ENCODE data around the gene ZNRD2. TPM values are rescaled to one million over a fixed set of nuclear protein-coding genes. Genes with fewer than 3 reads are reported as not detected.

ZNRD2 gene
- total and polyA plus RNA-seq, 10 of the 15 experiments (the other 5 are each of a cell fraction or from before 2014, with no cell fraction given) = 7.9 to 111 (median 55.4) TPM

DNA sequence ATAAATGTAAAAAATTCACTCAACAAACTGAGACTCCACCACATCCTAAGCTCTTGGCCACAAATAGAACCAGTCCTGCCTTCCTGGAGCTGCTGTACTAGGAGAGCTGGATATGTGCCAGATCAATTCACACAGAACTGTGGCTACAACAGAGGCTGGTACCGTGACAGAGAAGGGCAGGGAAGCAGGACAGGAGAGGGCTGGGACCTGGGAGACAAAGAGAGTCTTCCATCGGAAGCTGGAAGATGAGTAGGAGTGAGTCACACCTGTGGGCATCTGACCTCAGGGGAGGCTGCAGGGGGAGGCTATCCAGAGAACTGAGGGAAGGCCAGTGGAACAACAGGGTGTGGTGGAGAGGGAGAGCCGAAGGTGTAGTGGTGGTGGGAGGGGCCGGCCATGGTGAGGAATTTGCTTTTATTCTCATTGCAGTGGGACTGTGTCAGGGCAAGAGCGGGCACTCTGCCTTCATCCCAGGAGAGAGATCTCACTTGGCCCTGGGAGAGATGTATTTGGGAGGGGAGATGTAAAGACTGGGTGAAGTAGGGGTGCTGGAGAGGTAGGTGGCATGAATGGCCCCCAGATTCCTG lies 10.2 kb upstream of the ZNRD2 start:
- DNase-seq (ENCODE audit: low read depth, low spot score) = no peak
- intact Hi-C loops (cut with micrococcal nuclease; ENCODE audit: unreplicated experiment) (no loop called here), in situ Hi-C loops (cut with MboI) (no loop called here)
- no peaks in the 10 kb centered on the region for H3K36me3 ChIP-seq (ENCODE audit: control insufficient read depth in 2 of 2, insufficient read depth in 2 of 2, low read length in 1 of 2)
- no peaks in the 10 kb centered on the region for H3K79me2 ChIP-seq (ENCODE audit: control insufficient read depth, insufficient read depth, low read length)
- no peak overlapping the region for H2AFZ ChIP-seq (ENCODE audit: control insufficient read depth, low read depth, low read length)
- no peak overlapping the region for H3K4me2 ChIP-seq (ENCODE audit: control insufficient read depth, insufficient read depth)
- no peaks in the 10 kb centered on the region for H3K9me3 ChIP-seq (replicated peaks; ENCODE audit: control insufficient read depth, insufficient read depth, low read length)
- no TSS peak for BruUV-seq (replicated peaks)
- ChIA-PET SMC1A (ENCODE audit: uncharacterized antibody, unreplicated experiment) (interaction anchor here (0.7 kb wide), 1 partner anchor 227 kb away, joined by 3 read pairs; the partner anchor contains the start of gene DPF2), CTCF (interaction anchor here (0.7 to 2.0 kb wide), 4 partner anchors 15 to 34 kb away, joined by 3 to 6 read pairs (median 4); no protein-coding TSS in a partner anchor), POLR2A (interaction anchor here (0.5 to 1.1 kb wide), 4 partner anchors 11 to 47 kb away, joined by 3 to 4 read pairs (median 3); partner anchors contain the start of gene ZNRD2), RAD21 (ENCODE audit: unreplicated experiment) (no interaction called here)
- no peak overlapping the region for H3K27ac ChIP-seq (ENCODE audit: control insufficient read depth, insufficient read depth)
- H4K20me1 ChIP-seq (ENCODE audit: control insufficient read depth, insufficient read depth) = no peaks in the 10 kb centered on the region
- no peak for FAIRE-seq
- no peak overlapping the region for H3K4me3 ChIP-seq
- WGBS (ENCODE audit: insufficient coverage, insufficient replicate concordance, low lambda C conversion rate, missing lambda C conversion rate) = 48% methylated on average over 5 of the region's 5 CpGs
- no peaks in the 10 kb centered on the region for H3K4me1 ChIP-seq (ENCODE audit: control insufficient read depth, insufficient read depth, low read length)
- ATAC-seq = no peak
- H3K27me3 ChIP-seq (replicated peaks in 1 of 2; ENCODE audit: control insufficient read depth in 2 of 2, insufficient read depth in 2 of 2, low read length in 1 of 2) = no peaks in the 10 kb centered on the region; a peak in 2 of 4 replicates
- H3K9ac ChIP-seq (ENCODE audit: control insufficient read depth, insufficient read depth, low read length) = no peak overlapping the region
- TF ChIP-seq TCF12 (IDR thresholded peaks at IDR 0.05; ENCODE audit: low read depth, low read length) (no peak), STAT1 (conservative IDR thresholded peaks at IDR 0.05) (no peak), SRF (IDR thresholded peaks at IDR 0.05; ENCODE audit: low read depth in 2 of 2, low read length in 2 of 2) (no peak), LARP7 (IDR thresholded peaks at IDR 0.05) (no peak), SREBF1 (IDR thresholded peaks at IDR 0.05; ENCODE audit: low read length) (no peak), CHD1 (IDR thresholded peaks at IDR 0.05; ENCODE audit: low read depth, low read length) (no peak), POLR2A (IDR thresholded peaks at IDR 0.05; ENCODE audit: low read depth, low read length) (no peak), BRCA1 (IDR thresholded peaks at IDR 0.05; ENCODE audit: low read depth, low read length) (no peak), KLF5 (IDR thresholded peaks at IDR 0.05; ENCODE audit: partially characterized antibody) (no peak), RAD21 (IDR thresholded peaks at IDR 0.05; ENCODE audit: insufficient read depth, low read depth, low read length) (no peak), FOXK2 (IDR thresholded peaks at IDR 0.05) (no peak), POU2F2 (IDR thresholded peaks at IDR 0.05; ENCODE audit: borderline replicate concordance, low read depth, low read length) (no peak), SUZ12 (IDR thresholded peaks at IDR 0.05; ENCODE audit: unreplicated experiment) (no peak), CHD4 (IDR thresholded peaks at IDR 0.05) (no peak), MYB (IDR thresholded peaks at IDR 0.05; ENCODE audit: borderline replicate concordance, low read depth, low read length) (no peak), ESRRA (IDR thresholded peaks at IDR 0.05; ENCODE audit: low read length) (no peak)
- TF ChIP-seq, protein P1, sequence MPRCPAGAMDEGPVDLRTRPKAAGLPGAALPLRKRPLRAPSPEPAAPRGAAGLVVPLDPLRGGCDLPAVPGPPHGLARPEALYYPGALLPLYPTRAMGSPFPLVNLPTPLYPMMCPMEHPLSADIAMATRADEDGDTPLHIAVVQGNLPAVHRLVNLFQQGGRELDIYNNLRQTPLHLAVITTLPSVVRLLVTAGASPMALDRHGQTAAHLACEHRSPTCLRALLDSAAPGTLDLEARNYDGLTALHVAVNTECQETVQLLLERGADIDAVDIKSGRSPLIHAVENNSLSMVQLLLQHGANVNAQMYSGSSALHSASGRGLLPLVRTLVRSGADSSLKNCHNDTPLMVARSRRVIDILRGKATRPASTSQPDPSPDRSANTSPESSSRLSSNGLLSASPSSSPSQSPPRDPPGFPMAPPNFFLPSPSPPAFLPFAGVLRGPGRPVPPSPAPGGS (IDR thresholded peaks at IDR 0.05; ENCODE audit: borderline replicate concordance, insufficient read depth, low read depth, low read length, poor library complexity, severe bottlenecking) = no peak
- TF ChIP-seq, protein P2, sequence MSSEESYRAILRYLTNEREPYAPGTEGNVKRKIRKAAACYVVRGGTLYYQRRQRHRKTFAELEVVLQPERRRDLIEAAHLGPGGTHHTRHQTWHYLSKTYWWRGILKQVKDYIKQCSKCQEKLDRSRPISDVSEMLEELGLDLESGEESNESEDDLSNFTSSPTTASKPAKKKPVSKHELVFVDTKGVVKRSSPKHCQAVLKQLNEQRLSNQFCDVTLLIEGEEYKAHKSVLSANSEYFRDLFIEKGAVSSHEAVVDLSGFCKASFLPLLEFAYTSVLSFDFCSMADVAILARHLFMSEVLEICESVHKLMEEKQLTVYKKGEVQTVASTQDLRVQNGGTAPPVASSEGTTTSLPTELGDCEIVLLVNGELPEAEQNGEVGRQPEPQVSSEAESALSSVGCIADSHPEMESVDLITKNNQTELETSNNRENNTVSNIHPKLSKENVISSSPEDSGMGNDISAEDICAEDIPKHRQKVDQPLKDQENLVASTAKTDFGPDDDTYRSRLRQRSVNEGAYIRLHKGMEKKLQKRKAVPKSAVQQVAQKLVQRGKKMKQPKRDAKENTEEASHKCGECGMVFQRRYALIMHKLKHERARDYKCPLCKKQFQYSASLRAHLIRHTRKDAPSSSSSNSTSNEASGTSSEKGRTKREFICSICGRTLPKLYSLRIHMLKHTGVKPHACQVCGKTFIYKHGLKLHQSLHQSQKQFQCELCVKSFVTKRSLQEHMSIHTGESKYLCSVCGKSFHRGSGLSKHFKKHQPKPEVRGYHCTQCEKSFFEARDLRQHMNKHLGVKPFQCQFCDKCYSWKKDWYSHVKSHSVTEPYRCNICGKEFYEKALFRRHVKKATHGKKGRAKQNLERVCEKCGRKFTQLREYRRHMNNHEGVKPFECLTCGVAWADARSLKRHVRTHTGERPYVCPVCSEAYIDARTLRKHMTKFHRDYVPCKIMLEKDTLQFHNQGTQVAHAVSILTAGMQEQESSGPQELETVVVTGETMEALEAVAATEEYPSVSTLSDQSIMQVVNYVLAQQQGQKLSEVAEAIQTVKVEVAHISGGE (CRISPR knock-in tag; IDR thresholded peaks at IDR 0.05) = no peak
